Limb (tissue), 2 donors: ENCODE data around the gene ARHGAP6.
"Not testable (repeated sequence)": the region's sequence is repeated elsewhere in the genome, so short reads cannot be mapped to it uniquely, and the experiment has no call there.

ENCODE experiments used
- DNase-seq, 2 donors: peaks; one replicate each; pipeline ENCODE4 v3.0.0-alpha.2; 2016; ENCODE audit errors: extremely low spot score in 2 of 2

ARHGAP6 gene

DNA sequence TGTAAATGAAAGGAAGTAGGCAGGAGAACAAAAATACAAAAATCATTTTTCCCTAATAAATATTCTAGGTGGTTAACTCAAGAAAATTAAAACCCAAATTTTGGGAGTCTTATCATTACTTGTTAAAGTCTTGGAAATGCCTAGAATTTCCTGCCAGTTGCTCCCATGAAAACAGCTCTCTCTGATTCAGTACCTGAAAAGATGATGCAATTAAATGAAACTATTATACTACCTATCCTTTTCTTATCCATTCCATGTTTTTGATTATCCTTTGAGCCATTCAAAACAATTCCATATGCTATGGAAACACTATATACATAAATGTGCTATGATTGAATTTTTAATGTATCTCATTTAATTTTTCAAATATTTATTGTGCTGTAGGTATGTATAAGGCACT is 423.0 kb downstream of the ARHGAP6 start:
- no peak for DNase-seq

DNA sequence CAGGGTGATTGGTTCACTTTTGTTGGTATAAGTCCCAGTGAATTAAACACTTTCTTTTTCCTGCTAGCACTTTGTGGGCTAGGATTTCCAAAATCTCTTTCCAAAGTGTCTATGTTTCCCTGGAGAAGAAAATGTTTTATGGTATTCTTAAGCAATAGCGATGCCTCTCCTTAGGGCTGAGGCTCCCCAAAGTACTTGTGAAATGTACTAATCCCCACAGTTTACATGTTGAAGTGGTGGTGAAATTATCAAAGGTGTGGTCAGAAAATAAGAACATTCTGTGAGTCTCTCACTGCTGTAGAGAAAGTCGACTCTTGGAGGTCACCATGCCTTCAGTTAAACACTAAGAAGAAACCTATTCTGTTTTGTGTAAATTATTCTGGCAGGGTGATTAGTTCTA is 424.0 kb downstream of the ARHGAP6 start:
- no peak for DNase-seq

DNA sequence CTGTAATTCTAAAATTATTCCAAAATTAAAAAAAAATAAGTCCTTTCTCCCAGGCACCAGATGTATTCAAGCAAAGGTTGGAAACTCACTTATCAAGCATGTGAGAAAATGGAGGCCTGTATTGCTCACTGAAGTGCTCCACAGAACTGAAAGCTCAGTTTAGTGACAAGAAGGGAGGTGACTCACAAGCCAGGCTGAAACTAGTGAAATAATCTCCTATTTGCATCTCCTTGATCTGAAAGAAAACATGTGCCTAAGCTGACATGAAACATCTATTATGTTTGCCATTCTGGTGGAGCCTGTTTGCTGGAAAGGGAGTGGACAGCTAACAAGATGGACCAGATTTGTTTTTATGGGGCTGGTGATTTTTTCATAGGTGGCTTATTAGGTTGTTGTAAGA is 426.5 kb downstream of the ARHGAP6 start:
- no peak for DNase-seq

DNA sequence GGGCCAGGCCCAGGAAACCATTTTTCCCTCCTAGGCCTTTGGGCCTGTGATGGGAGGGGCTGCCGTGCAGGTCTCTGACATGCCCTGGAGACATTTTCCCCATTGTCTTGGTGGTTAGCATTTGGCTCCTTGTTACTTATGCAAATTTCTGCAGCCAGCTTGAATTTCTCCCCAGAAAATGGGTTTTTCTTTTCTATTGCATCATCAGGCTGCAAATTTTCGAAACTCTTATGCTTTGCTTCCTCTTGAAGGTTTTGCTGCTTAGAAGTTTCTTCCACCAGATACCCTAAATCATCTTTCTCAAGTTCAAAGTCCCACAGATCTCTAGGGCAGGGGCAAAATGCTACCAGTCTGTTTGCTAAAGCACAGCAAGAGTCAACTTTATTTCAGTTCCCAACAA is 430.3 kb downstream of the ARHGAP6 start:
- not testable (repeated sequence) for DNase-seq

DNA sequence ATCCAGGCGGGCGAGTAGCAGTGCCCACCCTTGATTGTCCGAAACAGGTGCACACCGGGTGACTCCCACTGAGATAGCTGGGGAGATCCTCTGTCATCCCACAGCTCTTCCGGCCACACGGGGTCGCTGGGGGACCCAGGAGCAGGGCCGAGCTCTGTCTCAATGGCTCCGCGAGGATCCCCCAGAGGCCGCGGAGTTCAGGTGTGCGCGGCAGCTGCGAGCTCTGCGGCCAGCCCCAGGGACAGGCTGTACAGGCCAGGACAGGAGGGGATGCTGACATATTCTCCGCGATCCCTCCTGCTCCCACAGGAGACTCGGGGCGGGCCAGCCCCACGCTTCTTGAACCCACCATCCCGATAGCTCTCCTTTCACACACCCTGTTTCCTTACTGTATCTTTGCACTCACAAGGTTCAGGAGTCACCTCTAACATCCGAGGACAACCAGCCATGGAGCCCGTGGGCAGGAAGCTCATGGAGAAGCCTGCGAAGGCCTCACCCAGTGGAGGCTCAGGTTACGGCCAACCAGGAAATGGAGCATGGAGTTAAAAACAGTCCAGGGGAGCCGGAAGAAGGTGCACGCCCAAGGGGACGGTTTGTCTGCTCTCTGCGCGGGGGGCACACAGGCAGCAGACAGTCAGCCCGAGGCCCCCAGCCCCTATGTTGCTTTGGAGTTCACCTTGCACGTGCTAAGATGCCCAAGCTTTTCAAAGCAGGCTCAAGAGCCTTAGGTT is 450.4 kb downstream of the ARHGAP6 start:
- DNase-seq: no peak

DNA sequence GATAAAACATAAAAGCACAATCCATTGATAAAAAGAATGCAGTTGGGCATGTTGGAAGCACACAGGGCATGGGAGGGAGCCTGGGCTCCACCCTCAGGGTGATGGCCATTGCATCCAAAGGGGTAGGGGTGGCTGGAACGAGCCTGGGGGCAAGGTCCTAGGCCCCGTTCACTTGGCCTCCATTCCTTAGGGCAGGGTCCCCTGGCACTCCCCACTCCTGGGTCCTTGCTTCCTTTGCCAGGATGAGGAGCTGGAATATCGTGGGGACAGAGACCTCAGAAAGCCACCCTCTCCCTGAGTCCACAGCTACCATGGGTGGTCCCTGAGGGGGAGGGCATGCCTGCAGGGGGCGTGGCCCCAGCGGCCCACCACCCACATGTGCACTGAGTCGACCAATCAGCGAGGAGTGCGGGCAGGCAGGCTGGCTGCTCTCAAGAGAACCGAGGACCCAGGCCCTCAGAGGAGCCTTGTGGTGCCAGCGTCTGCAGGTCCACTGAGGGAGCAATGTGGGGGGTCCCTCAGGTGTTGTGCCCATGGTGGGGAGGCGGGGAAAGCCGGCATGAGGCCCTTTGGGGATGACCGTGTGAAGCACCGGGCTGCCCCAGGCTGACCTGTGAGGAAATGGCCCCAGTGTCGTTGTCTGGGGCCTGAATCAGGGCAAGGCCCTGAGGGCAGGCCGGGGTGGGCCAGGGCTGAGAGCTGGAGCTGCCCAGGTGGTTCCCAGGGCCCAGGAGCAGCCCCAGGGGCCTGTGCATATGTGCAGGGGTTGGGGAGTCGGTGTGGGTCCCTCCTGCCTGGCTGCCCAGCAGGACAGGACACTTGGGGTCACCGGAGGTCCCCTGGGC is 451.2 kb downstream of the ARHGAP6 start:
- no peak for DNase-seq

DNA sequence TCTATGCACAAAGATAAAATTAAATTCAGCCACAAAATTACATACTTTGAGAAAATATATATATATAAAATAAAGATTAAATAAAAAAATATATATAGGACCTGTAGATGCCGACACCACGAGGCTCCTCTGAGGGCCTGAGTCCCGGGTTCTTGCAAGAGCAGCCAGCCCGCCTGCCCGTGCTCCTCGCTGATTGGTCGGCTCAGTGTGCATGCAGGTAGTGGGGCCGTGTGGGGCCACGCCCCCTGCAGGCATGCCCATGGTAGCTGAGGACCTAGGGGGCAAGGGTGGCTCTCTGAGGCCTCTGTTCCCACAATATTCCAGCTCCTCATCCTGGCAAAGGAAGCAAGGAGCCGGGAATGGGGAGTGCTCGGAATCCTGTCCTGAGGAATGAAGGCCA is 453.0 kb downstream of the ARHGAP6 start:
- no peak for DNase-seq

DNA sequence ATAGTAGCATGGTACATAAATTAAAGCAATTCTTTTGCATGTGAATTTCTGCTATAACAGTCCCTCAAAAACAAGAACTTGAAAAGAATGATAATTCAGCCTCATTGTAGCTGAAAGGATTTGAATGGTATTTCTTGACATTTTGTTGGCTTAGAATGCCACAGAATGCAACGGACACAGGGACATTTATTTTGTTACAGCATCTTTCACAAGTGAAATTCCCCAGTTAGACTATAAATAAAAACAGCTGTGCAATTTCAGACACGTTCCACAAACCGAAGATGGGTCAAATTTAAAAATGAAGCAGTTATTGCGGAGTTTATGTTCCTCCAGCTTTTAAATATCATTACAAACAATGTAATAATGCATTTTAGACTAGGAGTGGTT is 455.3 kb downstream of the ARHGAP6 start:
- no peak for DNase-seq

DNA sequence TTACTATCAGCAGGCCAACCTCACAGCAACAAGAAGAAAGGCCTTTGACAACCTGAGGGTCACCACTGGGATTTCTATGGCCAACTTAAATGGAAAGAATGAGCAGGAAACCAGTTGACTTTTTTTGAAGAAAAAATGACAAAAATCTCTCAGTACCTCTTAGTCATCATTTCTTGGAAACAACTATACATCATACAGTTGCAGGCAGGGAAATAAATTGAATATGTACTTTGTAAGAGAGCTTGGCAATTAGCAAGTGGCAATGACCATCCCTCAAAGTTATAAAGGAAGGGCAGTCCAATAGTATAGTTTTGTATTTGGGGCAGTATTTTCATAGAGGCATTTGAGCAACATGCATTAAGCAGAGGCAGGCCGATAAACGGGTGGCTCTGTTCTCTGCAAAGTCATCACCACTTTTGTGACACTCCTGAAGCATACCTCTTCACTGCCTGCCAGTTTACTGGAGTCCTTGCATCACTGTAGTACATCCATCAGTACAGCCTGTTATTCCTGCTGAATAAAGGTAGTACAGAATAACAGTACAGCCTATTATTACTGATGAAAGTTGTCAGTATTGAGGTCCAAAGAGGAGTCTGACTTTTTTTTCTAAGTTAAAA is 455.8 kb downstream of the ARHGAP6 start:
- DNase-seq: no peak

DNA sequence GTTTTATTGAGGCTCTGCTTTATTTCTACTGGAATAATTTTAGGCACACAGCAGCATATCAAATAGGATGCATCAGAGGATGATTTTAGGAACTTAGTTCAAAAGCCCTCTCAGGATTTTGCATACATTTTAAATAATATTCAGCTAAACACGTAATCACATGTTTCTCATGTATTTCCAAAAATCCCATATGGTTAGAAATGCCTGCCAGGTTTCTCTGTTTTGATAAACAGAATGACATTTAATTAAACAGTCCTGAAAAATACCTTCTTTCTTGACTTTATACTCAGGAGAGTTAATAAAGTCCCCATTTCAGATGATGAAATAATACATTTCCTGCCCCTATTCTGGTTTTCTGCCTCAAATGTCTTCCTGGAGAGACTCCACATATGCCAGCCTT is 459.0 kb downstream of the ARHGAP6 start:
- DNase-seq: no peak

DNA sequence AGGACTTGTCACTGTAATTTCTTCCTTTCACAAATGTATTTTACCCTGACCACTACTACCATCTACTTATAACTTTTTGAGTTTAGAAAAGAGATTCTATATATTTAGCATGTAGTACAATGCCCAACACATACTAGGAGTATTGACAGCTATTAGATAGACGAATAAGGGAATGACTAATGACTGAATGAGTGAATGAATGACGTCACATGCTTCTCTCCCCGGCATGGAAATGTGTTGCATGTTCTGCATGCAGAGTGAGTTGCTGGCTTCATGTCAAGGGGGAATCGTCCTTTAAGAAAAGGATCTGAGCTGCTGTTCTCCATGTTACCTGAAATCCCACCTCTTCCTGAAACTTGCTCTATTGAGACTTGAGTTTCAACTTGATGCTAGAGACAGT is 459.9 kb downstream of the ARHGAP6 start:
- no peak for DNase-seq

DNA sequence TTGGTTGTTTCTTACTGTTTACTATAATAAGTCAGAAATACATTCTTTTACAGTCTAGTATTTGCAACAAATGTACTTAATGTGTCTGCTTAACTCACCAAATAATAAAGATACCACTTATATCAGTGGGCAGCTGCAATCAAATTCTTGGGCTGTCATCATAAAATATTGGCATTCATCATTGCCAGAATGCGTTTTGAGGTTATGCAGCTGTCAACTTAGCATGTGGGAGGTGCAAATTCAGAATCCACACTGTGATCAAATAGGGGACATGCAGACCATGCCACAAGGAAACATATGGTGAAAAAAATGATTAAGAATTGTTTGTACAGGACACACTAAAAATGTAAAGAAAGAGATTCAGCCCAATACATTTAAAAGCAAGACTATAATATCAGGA is 468.0 kb downstream of the ARHGAP6 start:
- DNase-seq: no peak

DNA sequence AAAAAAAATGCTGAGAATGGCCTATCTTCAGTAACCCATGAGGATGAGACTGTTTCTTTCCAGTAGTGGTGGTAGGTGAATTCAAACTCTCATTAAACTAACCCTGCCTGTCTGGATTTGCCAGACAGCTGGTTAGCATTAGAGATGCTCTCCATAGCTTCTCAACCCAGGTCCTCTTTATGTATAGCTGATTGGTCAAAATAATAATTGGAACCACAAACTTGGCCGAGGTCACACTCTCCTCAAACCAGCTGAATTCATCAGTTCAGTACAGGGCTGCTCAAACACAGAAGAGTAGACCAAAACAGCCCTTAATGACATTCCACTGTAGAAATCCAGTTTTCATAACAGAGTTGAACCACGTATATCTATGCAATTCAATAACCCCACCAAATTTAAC is 469.2 kb downstream of the ARHGAP6 start:
- DNase-seq: peak in 1 of 2 donors; percentile 14

DNA sequence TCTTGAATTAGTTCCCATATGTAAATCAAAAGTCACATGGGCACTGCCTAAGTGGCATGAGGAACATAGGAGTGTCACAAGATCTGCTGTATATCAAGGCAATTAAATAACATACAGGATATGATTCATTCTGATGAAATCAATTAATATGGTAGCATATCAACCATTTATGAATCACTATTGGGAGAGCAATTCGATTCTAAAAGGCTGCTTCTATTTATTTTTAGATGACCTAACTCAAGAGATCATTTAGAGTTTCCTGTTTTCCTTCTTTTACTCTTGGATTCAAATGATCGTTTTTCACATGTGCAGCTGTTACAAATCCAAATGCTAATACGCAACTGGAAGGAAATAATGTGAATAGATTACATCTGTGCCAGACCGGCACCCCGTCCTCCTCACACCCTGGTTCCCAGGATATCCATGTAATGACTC is 472.7 kb downstream of the ARHGAP6 start:
- peak in 1 of 2 donors; percentile 30 for DNase-seq

DNA sequence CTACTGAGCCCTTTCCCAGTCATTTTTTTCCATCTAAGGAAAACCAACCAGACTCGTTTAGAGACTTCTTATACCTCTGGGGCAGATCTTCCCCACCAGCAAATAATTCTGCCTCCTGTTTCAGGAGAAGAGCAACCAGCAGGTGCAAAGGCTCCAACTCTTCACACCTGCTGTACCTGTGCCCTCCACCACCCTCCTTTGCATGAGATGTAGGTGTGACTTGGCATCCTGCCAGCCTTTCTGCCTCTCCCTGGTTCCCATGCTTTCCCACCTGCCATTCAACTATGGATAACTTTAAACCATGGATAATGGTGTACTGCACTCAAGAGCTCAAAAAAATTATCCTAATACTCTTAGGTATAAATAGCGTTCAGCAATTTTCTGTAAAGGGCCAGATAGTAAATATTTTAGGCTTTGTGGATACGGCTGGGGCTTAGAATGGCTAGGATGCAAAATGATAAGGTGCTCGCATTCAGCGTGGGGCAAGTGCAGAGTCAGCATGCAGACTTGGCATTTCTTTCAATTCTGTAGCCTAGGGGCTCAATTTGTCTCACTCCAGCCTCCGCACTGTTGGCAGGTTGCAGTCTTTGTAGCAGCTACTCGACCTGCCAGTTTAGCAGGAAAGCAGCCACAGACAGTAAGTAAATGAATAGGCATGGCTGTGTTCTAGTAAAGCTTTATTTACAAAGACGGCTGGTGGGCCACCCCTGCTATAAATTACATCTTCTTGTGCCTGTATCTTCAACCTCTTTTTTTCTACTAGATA is 474.8 kb downstream of the ARHGAP6 start:
- no peak for DNase-seq

DNA sequence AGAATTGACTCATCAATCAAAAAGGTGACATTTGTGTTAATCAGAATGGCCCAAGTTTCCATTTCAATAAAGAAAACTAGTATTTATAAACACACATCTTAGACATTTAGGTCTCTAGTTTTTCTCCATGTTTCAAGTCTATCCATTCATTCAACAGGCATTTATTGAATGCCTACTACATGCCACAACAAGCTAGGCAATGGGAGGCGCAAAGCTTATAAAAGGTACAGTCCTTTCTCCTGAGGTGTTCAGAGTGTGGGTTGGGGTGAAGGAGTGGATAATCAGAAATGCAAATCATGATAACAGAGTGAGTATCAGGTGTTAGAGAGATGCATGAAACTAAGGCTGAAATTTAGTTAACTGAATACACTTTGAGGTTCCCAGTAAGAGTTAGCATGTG is 476.6 kb downstream of the ARHGAP6 start:
- DNase-seq: no peak

DNA sequence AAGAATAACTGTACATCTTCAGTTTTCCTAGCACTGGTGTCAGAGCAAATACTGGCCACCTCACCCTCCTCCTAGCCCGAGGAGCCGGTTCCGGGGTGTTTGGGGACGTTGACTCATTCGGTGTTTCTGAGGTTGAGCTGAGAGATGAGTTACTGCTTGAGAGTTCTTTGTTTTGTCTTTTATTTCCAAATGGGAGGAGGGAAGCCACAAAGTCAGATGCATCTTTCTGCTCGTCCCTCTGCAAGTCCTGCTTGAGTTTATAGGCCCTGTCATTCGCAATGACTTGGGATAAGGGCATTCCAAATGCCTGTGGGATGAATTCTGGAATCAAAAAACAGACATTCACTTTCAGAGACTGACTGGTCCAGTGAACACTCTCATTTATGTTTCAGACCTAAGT is 477.1 kb downstream of the ARHGAP6 start:
- no peak for DNase-seq

DNA sequence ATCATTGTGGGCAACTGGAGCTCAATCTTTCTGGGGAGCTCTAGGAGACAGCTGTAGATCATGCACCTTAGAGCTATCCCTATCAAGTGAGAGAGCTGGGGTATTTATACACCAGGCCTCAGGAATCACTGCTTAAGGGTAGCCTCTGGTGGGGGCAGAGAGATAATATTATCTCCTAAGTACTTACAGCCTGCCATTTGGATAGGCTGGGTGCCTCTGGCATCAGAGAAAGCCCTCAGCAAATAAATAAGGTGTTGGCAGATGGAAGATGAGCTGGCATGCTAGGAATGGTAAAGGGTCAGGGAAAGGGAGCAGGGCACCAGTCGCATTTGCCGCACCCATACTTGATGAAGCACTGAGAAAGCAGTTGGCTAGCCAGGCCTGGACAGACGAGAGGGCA is 478.7 kb downstream of the ARHGAP6 start:
- DNase-seq: no peak

DNA sequence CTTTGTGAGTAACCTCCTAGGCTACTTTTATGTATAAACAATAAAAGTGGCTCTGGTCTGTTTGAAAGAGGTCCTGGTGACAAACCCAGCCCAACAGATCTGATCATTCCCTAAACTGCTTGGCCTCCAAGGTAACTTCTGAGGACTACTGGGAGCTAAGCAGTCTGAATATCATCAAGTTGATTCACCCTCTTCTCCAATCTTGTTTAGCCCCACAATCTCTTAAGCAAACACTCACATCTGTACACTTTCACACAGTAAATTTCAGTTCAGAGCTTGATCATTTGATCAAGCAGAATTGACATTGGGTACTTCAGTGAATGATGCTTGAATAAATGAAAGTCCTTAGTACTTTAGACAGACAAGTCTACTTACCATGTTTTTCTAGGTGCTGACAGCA is 479.9 kb downstream of the ARHGAP6 start:
- no peak for DNase-seq

DNA sequence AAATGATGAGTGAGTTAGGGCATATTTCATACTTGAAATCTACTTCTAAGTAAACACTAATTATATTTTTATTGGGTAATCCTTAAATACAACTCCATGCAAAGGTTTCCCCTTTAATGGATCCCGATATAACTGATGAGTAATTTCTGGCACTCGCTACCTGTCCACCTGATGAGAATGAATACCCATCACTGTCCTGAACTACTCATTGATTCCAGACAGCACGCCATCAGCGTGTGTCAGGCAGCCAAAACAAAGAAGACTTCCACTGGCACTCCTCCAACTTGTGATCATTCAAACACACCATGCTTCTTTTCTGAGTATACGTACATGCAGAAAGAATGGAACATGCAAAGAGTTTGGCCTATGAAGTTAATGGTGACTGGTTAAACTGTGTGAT is 485.1 kb downstream of the ARHGAP6 start:
- DNase-seq: no peak

DNA sequence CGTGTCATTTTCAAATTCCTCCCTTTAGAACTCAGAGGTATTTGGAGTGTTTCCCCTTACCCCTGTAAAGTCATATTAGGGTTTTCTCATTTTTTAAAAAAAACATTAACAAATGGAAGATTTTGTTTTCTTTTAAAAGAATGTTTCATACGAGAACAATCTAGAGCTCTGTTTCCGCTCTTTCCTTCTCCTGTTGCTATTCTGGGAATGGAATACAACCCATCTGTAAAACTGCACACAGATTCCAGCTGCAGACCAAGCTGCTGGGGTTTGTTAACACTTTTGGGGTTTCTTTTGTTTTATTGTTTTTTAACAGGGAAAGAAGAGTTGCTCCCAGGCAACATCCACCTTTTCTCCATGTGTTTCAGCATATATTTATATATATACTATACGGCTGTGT is 493.3 kb downstream of the ARHGAP6 start:
- peak in 1 of 2 donors; percentile 1 for DNase-seq

DNA sequence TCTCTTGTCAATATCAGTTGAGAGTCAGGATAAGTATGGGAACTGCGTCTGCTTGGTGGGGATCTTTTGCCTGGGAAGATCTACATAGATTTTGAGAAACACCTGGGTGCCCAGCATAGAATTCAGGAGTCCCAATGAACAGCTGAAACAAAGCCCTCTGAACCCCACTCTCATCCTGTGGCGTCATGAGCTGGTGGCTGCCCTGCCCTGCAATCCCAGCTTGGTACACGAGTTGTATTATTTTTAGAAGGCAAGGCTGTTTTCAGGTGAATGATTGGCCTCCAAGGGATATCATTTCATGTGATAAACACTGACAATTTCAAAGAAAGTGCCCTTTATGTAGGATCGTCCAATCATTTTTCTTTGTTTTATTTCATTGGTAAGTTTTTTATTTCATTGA is 493.8 kb downstream of the ARHGAP6 start:
- DNase-seq: no peak
